BE2C (cell line): Measurements from ENCODE around the gene SLC25A1.

ENCODE experiments used
- DNase-seq: peaks from one replicate; pipeline ENCODE4 v3.0.0-alpha.2; 2020
- H3K27me3 ChIP-seq: fragments of 250-450 bp; sonication (Bioruptor Pico); 2 replicates; pipeline ENCODE4 v1.5.1; 2020; ENCODE audit warnings: mild to moderate bottlenecking
- H3K36me3 ChIP-seq: fragments of 250-450 bp; sonication (Bioruptor Pico); 2 replicates; pipeline ENCODE4 v1.5.1; 2020; ENCODE audit warnings: mild to moderate bottlenecking
- H3K4me1 ChIP-seq: fragments of 250-450 bp; sonication (Bioruptor Pico); 2 replicates; pipeline ENCODE4 v1.5.1; 2020
- H3K4me3 ChIP-seq: 2 replicates; pipeline ENCODE4 v1.5.1; 2011; ENCODE audit warnings: low read depth, low read length
- H3K9me3 ChIP-seq: fragments of 250-450 bp; sonication (Bioruptor Pico); 2 replicates; pipeline ENCODE4 v1.5.1; 2020
- CTCF ChIP-seq: IDR thresholded peaks from 2 replicates; pipeline ENCODE4 v1.5.1; 2012; ENCODE audit warnings: mild to moderate bottlenecking, low read depth, low read length

The SLC25A1 gene

GRCh38 chr22:19223617-19224016 lies 45.1 kb upstream of the SLC25A1 start:
- Histone ChIP-seq H3K4me1 (no peaks in the 10 kb centered on the region), H3K4me3 (no peak overlapping the region), H3K27me3 (no peaks in the 10 kb centered on the region), H3K9me3 (no peaks in the 10 kb centered on the region), H3K36me3 (no peaks in the 10 kb centered on the region)
- TF ChIP-seq CTCF, result no peak
- no peak for DNase-seq

- Histone ChIP-seq H3K36me3 (no peaks in the 10 kb centered on the region), H3K4me3 (no peak overlapping the region), H3K27me3 (no peaks in the 10 kb centered on the region), H3K4me1 (no peaks in the 10 kb centered on the region), H3K9me3 (no peaks in the 10 kb centered on the region)
- TF ChIP-seq CTCF, result no peak
- DNase-seq, result no peak
Measured at GRCh38 chr22:19223110-19223509, 44.6 kb upstream of the SLC25A1 start.

GRCh38 chr22:19222242-19223005 lies 43.9 kb upstream of the SLC25A1 start:
- no peak overlapping the region for H3K4me3 ChIP-seq
- no peak for DNase-seq
- no peaks in the 10 kb centered on the region for H3K4me1 ChIP-seq
- H3K9me3 ChIP-seq, result no peaks in the 10 kb centered on the region
- no peaks in the 10 kb centered on the region for H3K27me3 ChIP-seq
- TF ChIP-seq CTCF, result no peak
- H3K36me3 ChIP-seq, result no peaks in the 10 kb centered on the region

GRCh38 chr22:19220867-19221266 lies 42.3 kb upstream of the SLC25A1 start:
- no peak for TF ChIP-seq CTCF
- no peak overlapping the region for H3K4me3 ChIP-seq
- H3K4me1 ChIP-seq, result no peaks in the 10 kb centered on the region
- H3K36me3 ChIP-seq, result no peaks in the 10 kb centered on the region
- no peaks in the 10 kb centered on the region for H3K27me3 ChIP-seq
- H3K9me3 ChIP-seq, result no peaks in the 10 kb centered on the region
- DNase-seq, result no peak

GRCh38 chr22:19218541-19219233 lies 40.2 kb upstream of the SLC25A1 start:
- H3K4me1 ChIP-seq, result no peaks in the 10 kb centered on the region
- no peak for DNase-seq
- no peaks in the 10 kb centered on the region for H3K36me3 ChIP-seq
- no peak overlapping the region for H3K4me3 ChIP-seq
- H3K9me3 ChIP-seq, result no peaks in the 10 kb centered on the region
- no peak for TF ChIP-seq CTCF
- no peaks in the 10 kb centered on the region for H3K27me3 ChIP-seq

- TF ChIP-seq CTCF, result no peak
- no peaks in the 10 kb centered on the region for H3K9me3 ChIP-seq
- H3K4me1 ChIP-seq, result no peaks in the 10 kb centered on the region
- no peak for DNase-seq
- H3K4me3 ChIP-seq, result no peak overlapping the region
- no peaks in the 10 kb centered on the region for H3K36me3 ChIP-seq
- no peaks in the 10 kb centered on the region for H3K27me3 ChIP-seq
Measured at GRCh38 chr22:19216579-19216978, 38.0 kb upstream of the SLC25A1 start.
